GM12875 (cell line): ENCODE measurements around the gene EAF1.

Source experiments
- H3K4me3 ChIP-seq: one replicate; pipeline ENCODE4 v1.5.1; 2011; ENCODE audit warnings: low read depth, low read length, control low read depth
- TF ChIP-seq, protein P1 (sequence below): IDR thresholded peaks from 2 replicates; pipeline ENCODE4 v1.5.1; 2011; ENCODE audit warnings: low read depth, mild to moderate bottlenecking, control low read depth, inconsistent platforms, low read length, moderate library complexity, borderline replicate concordance; ENCODE audit not compliant: insufficient read depth

The EAF1 gene

DNA sequence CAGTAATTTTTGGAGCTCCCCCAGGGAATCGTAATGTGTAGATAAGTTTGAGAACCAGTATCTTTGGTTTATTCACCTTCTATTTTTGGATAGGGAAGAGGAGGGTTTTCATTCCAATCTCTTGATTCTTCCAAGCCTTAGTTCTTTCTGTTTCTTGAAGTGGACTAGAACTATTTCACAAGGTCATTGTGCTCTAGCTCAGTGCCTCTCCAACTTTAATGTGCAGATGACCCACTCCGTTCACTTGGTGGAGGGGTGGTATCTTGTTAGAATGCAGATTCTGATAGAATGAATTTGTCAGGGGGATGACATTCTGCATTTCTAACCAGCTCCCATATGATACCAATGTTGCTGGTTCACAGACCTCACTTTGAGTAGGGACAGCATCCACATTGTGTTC, 58.6 kb downstream of the EAF1 start:
- H3K4me3 ChIP-seq = no peak overlapping the region
- TF ChIP-seq, protein P1, sequence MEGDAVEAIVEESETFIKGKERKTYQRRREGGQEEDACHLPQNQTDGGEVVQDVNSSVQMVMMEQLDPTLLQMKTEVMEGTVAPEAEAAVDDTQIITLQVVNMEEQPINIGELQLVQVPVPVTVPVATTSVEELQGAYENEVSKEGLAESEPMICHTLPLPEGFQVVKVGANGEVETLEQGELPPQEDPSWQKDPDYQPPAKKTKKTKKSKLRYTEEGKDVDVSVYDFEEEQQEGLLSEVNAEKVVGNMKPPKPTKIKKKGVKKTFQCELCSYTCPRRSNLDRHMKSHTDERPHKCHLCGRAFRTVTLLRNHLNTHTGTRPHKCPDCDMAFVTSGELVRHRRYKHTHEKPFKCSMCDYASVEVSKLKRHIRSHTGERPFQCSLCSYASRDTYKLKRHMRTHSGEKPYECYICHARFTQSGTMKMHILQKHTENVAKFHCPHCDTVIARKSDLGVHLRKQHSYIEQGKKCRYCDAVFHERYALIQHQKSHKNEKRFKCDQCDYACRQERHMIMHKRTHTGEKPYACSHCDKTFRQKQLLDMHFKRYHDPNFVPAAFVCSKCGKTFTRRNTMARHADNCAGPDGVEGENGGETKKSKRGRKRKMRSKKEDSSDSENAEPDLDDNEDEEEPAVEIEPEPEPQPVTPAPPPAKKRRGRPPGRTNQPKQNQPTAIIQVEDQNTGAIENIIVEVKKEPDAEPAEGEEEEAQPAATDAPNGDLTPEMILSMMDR = no peak

DNA sequence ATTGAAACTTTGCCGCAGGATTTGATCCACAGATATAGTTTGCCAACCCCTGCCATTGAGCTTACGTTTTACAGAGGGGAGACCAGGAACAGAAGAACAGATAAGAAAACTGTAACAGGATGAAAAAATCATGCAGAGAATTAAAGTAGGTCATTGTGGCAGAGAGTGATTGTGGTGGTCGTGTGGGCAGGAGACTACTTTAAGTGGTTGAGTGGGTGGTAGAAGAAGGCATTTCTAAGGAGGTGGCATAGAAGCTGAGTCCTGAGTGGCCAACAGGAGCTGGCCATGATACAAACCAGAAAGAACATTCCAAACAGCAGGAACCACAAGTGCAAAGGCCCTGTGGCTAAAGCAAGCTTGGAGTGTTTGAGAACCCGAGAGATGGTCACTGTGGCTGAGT, 59.6 kb downstream of the EAF1 start:
- no peak overlapping the region for H3K4me3 ChIP-seq
- TF ChIP-seq, protein P1 = no peak

DNA sequence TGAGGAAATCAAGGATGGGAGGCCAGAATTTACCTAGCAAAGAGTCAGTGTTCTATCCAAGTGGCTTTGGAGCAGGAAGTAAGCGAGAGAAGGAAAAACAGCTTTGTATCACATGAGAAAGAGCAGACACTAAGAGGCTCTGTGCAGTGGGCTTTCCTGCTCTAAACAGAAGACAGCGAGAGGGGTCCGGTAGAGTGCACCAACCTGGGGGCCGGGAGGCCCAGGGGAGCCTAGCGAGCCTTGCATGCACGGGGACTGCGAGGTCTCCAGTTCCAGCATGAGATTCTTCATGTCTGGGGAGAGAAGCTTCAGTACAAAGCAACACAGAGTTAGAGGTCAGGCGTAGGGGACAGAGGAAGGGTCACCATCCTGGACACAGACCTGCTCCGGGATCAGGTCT, 60.6 kb downstream of the EAF1 start:
- no peak overlapping the region for H3K4me3 ChIP-seq
- TF ChIP-seq, protein P1 = no peak

DNA sequence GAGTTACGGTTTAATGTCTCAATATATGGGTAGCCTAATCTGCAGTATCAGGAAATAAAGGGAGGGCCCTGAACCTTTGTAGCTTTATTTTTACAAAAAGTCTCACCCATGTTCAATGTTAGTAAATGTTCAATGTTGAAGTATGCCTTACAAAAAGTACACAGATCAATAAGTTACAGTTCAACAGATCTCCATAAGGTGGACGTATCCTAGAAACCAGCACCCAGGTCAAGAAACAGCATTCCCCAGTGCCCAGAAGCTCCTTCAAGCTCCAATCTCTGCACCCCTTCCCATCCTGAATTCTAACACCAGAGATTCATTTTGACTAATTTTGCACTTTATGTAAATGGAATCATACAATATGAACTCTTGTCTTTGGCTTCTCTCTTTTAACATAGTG, 62.8 kb downstream of the EAF1 start:
- TF ChIP-seq, protein P1 = no peak
- no peak overlapping the region for H3K4me3 ChIP-seq

DNA sequence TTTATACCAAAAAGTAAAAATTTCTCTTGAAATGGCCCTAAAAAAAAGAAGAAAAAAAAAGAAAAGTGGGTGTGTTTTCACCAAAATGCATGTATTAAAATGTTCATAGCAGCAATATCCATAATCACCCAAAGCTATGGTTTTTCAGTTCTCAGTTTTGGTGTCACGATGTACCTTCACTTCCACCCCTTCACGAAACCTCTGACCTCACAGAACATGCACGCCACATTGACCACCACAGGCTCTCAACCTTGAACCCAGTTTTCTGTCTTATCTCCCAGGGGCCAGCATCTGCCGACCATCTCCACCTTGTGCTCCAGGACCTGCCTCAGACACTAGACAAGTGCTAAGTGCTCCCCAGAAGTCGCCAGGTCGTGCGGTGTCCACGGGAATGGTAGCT, 63.7 kb downstream of the EAF1 start:
- TF ChIP-seq, protein P1 = no peak

More for the DNA sequence above, 63.7 kb downstream of the EAF1 start:
- no peak overlapping the region for H3K4me3 ChIP-seq
